ENCODE measurements around the gene ARHGDIB.
A peak's percentile ranks its signal among the peaks of the same experiment; 100 is the strongest.

Gene ARHGDIB

DNA sequence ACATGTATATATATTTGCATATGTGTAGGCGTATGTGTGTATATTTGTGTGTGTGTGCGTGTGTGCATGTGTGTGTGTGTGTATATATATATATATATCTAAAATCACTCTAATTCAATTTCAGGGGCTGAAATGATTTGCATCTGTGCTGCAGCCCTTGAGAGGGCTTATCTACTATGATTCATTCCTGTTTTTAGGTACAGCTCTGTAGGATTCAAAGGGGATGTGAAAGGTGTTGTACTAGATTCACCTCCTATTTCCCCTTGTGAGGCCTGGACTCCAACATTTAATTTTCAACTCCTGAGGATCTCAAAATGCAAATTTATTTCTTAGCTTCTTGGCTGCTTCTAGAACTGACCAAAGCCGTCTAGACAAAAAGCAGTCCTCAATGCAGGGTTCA lies 34.1 kb downstream of the ARHGDIB start:
- DNase-seq, result no peak

DNA sequence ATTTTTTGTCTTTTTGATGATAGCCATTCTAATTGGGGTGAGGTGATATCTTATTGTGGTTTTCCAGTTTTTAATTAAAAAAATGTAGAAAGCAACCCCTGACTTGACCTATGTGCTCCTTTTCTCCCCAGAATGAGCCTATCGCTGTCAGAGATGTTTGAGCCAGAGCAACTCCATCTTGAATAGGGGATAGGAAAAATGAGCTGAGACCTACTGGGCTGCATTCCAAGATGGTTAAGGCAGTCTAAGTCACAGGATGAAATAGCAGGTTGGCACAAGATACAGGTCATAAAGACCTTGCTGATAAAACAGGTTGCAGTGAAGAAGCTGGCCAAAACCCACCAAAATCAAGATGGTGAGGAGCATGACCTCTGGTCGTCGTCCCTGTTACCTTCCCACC lies 36.9 kb downstream of the ARHGDIB start:
- no peak for DNase-seq

- no peak for DNase-seq
These were observed 37.5 kb downstream of the ARHGDIB start for GRCh38 chr12:14923944-14924343.

DNA sequence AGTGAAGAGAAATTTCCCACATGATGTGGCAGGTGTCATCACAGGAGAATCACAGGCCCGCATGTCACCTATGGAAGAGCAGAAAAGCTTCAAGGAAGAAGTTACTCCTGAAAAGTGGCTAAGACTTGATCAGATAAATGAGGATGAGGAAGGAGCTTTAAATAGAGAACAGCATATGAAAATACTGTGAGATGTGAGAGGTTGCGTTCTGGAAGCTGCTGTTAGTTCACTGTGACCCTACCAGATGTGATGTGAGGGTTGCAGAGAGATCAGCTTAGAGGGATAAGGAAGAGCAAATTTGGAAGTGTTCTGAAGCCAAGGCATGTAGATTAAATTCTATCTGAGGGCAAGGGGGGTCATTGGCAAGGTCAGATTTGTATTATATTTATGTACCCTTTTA lies 40.2 kb downstream of the ARHGDIB start:
- DNase-seq, result no peak

GRCh38 chr12:14920475-14921126 lies 40.8 kb downstream of the ARHGDIB start:
- DNase-seq, result no peak

DNA sequence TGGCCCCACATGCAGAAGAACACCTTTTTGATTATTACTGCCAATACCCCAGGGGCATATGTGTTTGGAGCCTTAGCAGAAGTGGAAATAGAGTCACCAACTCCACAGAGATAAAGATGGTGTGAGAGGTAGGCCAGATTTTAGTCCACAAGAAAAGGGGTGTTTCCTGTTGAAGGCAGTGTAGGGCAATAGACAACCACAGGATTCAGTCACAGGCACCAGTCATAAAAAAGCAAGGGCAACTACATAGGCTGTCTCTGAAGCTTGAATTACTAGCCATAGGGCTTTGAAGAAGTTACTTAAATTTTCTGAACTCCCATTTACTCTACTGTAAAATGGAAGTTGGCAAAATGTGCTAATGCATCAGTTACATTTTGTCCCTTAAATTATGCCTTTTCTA lies 41.9 kb downstream of the ARHGDIB start:
- no peak for DNase-seq

DNA sequence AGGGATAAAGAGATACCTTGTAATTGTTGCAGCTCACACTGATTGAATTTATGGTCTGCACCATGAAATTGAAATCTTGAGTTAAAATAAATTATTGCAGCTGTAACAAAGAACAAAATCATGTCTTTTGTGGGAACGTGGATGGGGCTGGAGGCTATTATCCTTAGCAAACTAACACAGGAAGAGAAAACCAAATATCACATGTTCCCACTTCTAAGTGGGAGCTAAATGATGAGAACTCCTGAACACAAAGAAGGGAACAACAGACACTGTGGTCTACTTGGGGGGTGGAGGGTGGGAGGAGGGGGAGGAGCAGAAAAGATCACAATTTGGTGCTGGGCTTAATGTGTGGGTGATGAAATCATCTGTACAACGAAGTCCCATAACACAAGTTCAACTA lies 45.7 kb downstream of the ARHGDIB start:
- no peak for DNase-seq

GRCh38 chr12:14913381-14913781 lies 48.0 kb downstream of the ARHGDIB start:
- DNase-seq, result peak; percentile 69

DNA sequence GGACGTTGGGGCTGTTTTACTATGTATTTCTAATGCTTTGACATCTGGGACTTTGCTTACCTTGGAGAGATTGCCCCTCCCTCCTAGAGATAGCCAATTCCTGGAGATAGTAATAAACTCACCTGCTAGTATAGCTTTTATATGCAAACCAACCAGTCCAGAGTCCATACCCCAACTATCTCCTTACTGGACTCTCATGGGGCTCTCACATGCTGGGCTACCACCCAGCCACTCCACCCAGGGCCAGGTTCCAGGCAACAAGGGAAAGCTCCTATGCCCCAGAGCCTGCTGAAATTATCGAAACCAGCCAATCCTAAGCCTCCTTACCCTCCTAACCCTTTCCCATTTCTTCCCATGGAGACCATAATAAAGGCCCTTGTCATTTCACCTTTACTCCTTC lies 50.3 kb downstream of the ARHGDIB start:
- no peak for DNase-seq

DNA sequence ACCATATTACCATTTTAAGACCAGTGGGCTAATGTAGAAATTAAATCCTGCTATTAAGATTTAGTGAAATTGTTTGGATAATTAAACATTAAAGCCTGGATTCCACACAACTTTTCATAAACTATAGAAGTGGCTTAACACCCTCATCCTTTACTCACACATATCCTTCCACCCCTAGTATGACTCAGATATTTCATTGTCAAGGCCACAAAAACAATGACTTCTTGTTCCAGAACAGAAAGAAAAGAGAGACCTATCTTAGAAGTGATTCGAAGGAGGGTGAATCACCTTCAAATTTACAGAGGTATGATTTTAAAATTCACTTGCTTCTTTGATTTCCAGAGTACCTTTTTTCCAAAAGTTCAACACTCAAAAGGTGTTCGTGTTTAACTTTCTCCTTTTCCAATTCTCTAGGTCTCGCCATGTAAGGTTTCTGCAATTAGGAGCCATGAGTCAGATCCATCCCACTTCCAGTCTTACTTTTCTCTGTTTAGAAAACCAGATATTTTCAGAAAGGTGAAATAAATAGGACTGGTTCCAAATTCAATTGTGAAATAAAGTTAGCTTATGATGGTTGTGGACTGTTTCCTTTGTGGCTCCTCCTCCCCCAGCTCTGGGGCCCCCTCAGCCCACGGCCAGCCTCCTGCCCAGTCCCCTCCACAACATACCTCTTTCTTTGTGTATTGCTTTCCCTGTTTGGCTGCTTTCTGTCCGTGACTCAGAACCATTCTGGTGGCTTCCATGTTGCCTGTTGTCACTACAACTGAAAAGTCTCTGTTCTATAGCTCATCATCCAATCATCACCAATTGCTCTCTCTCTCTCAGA lies 51.1 kb downstream of the ARHGDIB start:
- no peak for DNase-seq

- no peak for DNase-seq
These were observed 53.4 kb downstream of the ARHGDIB start for GRCh38 chr12:14907953-14908352.

- no peak for DNase-seq
These were observed 55.3 kb downstream of the ARHGDIB start for GRCh38 chr12:14906114-14906513.

- no peak for DNase-seq
These were observed 56.0 kb downstream of the ARHGDIB start for GRCh38 chr12:14905269-14906004.

DNA sequence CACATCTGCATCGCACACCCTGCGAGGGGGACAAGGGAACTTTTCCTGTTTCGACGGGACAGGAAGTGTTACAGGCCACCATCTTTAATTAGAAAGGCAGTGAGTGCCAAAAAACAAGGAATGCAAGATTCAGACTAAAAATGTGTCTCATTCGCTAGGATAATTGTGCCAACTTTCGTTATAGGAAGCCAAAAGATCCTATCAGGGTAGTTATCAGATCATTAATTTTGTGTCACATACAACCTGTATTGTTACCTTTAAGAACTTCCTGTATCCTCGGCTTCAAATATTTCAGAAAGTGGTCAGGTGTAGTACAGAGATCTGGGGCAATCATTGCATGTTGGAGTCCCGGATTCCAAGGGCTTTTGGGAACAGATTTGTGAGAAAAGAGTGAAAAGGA lies 56.5 kb downstream of the ARHGDIB start:
- no peak for DNase-seq

DNA sequence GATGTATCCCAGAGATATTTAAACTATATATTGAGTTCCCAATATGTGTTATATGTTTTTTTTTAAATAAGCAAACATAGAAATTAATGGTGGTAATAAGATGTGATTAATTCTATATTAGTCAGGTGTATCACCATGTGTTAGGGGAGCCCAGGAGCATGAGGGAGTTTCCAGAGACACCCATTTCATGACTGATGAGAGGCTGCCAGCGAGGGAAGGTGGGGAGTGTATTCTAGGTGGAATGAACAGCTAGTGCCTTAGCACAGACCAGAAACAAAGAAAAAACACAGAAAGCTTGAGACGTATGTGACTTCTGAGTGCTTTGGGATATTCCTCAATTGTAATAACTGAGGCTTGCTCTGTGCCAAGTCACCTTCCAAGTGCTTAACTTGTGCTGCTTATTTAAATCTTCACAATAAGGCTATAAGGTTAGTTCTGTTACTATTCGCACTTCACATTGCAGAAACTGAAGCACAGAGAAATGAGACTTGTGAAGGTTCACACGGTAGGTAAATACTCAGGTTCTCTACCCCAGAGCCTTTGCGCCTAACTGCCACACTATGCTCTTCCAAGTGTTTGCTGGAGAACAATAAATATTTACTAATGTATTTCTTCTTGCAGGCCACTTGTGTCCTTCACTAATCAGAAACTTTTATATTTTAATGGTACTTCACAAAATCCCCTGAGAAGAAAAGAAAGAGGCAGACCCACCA lies 57.9 kb downstream of the ARHGDIB start:
- no peak for DNase-seq

DNA sequence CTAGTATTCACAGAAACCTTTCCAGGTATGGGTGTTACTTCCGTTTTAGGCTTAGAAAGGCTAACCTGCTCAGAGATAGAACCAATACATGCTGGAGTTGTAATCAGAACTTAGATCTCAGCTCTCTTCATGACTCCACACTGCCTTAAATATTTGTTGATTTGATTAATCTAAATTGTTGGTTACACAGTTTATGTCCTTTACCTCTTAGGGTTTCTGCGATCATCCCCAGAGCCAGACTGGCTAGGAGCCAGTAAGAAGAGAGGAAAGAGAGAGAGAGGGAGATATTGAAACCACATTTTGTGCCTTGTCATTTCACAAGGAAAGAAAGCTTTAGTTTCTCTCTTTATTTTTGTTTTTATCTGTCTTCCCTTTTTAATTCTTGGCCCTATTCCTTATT lies 58.9 kb downstream of the ARHGDIB start:
- no peak for DNase-seq

DNA sequence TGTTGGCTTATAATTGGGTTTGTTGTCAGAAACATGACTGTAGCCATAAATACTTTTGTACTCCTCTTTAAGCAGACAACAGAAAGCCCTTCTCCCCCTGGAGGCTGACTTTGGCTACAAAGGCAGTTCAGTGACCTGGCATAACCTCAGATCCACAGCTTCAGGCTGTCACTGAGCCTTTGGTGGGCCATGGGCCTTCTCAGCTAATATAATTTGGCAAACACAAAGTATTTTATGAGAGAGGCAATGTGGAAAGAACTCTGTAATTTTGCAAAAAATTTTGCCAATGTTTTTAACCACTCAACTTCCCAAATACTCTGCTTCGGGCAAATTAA lies 60.2 kb downstream of the ARHGDIB start:
- DNase-seq, result no peak

DNA sequence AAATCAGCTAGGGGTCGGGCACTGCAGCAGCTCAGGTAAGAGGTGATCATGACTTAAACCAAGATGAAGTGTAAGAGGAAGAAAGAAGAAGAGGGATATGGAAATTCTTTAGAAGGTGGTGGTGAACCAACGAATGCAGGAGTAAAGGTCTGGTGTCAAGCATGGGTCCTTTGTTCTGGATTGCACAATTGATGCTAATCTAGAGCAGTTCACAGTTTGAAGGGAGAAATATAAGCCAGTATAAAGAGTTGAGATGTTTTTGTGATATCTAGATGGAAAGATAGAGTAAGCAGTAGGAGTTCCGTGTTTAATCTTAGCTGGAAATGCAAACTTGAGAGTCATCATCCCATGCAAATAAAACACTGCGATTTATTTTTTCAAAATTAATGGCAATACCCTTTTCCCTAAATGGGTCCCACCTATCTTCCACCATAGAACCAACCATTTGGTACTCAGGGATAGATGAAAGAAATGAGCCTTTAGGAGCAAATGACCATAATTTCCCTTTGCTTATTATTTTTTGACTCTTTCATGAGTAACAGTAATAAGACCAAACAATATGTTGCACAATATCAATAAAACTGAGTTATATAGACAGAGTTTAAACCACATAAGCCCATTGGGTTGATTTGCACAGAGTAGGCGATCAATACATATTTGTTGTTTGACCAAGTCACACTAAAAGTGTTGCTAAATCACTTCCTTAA lies 60.7 kb downstream of the ARHGDIB start:
- DNase-seq, result no peak

- DNase-seq, result peak; percentile 14
These were observed 64.8 kb downstream of the ARHGDIB start for GRCh38 chr12:14896521-14897169.

DNA sequence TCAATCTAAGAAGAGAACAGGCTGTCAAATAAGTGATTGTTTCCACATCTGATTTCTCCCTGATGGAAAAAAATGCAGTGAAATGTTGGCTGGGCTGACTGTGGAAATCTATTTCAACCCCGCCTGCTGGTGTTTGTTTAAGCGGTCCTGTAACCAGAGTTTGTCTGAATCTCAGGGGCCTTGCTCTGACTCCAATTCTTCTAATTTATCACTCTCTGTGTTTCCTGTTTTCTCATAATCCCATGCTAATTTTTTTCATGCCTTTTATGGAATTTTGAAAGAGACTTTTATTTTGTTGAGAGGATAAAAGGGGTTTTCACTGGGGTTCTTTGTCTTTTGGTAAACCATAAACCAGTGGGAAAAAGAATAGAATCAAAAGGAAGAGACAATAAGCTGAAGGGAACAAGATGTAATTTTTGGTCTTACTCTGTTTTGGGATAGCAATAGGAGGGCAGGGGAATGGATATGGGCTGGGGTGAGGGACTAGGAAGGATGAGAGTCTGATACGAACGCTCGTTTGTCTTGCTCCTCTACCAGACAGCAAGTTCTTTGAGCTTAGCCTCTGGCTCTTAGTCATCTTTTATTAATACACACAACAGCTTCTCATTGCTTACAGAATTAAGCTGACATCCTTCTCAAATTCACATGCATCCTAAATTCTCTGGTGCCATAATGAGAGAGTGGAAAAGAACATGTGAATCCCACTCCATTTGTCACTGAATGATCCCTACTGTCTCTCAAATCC lies 67.7 kb downstream of the ARHGDIB start:
- no peak for DNase-seq

DNA sequence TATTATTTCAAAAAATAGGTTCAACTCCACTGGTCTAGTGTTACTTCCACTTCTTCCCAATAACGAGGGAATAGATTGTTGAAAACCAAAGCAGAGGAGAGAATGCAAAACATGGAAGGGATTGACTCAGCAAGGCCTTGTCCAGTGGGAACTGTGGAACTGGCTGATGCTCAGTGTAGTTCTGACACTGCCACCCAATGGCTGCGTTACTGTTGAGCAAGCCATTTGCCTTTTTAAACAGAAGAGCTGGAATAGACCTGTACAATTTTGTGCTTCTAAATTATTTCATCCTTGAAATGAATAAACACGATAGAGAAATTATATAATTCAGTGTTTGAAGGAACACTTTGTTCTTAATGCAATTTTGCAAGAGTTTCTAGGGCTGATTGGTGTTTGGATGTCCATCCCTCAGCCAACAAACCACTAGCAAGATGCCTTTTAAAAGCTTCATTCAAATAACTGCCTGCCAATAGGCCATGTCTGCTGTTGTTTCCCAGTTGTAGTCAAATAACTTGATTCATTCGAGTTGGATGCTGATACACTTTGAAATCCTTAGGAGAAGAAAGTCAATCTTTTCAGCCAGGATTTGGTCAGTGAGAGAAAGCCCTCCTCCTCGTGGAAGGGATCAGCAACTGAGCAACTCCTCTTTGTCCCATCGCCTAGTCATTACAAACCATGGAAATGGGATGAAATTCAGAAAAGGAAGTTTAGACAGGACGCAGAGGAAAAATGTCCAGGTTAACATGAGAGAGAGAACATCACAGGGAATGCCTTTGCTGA lies 68.5 kb downstream of the ARHGDIB start:
- no peak for DNase-seq

All from NCI-H2171 (cell line).